Hepatocyte (in vitro differentiated cells): Measurements from ENCODE around the gene SRSF7.

Experiments
- EZH2 ChIP-seq: fragments of 200-600 bp; sonication (generic); IDR thresholded peaks from 2 replicates; pipeline ENCODE4 v1.6.1; 2016; ENCODE audit warnings: antibody characterized with exemption, mild to moderate bottlenecking, borderline replicate concordance
- EZH2phosphoT487 ChIP-seq: fragments of 200-600 bp; sonication (generic); IDR thresholded peaks from one replicate; pipeline ENCODE4 v1.6.1; 2018; ENCODE audit warnings: antibody characterized with exemption, mild to moderate bottlenecking, low read depth, moderate library complexity; ENCODE audit not compliant: unreplicated experiment, severe bottlenecking
- TF ChIP-seq, protein P1 (sequence below): fragments of 200-600 bp; sonication (generic); IDR thresholded peaks from 2 replicates; pipeline ENCODE4 v1.5.1; 2016; ENCODE audit warnings: antibody characterized with exemption, mild to moderate bottlenecking; ENCODE audit not compliant: poor library complexity

DNA sequence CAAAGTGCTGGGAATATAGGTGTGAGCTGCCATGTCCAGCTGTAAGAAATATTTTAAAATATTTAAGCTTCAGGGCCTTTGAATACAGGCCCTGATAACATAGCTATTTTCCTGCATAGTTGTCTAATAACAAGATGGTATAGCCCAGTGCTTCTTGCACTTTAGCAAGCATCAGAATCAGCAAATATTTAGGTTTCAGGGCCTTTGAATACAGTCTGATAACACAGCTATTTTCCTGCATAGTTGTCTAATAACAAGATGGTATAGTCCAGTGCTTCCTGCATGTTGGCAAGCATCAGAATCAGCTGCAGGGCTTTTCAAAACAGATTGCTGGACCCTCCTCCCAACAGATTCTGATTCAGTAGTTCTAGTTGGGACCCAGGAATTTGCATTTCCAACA, 32.4 kb upstream of the SRSF7 start:
- TF ChIP-seq, protein P1, sequence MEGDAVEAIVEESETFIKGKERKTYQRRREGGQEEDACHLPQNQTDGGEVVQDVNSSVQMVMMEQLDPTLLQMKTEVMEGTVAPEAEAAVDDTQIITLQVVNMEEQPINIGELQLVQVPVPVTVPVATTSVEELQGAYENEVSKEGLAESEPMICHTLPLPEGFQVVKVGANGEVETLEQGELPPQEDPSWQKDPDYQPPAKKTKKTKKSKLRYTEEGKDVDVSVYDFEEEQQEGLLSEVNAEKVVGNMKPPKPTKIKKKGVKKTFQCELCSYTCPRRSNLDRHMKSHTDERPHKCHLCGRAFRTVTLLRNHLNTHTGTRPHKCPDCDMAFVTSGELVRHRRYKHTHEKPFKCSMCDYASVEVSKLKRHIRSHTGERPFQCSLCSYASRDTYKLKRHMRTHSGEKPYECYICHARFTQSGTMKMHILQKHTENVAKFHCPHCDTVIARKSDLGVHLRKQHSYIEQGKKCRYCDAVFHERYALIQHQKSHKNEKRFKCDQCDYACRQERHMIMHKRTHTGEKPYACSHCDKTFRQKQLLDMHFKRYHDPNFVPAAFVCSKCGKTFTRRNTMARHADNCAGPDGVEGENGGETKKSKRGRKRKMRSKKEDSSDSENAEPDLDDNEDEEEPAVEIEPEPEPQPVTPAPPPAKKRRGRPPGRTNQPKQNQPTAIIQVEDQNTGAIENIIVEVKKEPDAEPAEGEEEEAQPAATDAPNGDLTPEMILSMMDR, result no peak
- TF ChIP-seq EZH2 (no peak), EZH2phosphoT487 (no peak)
